IMR-90 (cell line): Measurements from ENCODE around the gene PON2. TPM values are rescaled to one million over a fixed set of nuclear protein-coding genes. Genes with fewer than 3 reads are reported as not detected.

Experiments used
- ATAC-seq: fragments of 200-7000 bp; cut with Tn5 transposase; 2 replicates; pipeline ENCODE4 v1.9.1; 2020; ENCODE audit warnings: low read depth, mild to moderate bottlenecking, moderate library complexity
- BruUV-seq: library from RNA; stranded (reverse); fragments of 400-500 nt; replicated peaks from 2 replicates; lab custom pipeline; 2021; lab: Mats Ljungman, UMichigan
- CTCF ChIA-PET: fragments of 300-600 bp; formaldehyde crosslinking; extraction: SDS; loops from one replicate; lab custom pipeline; 2021; ENCODE audit warnings: antibody characterized with exemption; lab: Yijun Ruan, JAX
- POLR2A ChIA-PET: fragments of 300-600 bp; sonication (Branson Sonifier 250); formaldehyde crosslinking; loops from one replicate; lab custom pipeline; 2022; ENCODE audit warnings: antibody characterized with exemption; ENCODE audit not compliant: unreplicated experiment; lab: Charles Lee
- DNase-seq: peaks from one replicate; pipeline ENCODE4 v3.0.0; 2013
- H2AFZ ChIP-seq: replicated peaks from 2 replicates; pipeline ENCODE3; 2013; ENCODE audit warnings: low read length, mild to moderate bottlenecking; ENCODE audit not compliant: poor library complexity
- H2AK5ac ChIP-seq: 2 replicates; pipeline ENCODE4 v1.6.1; 2013; ENCODE audit warnings: low read depth, low read length, inconsistent platforms
- H2AK9ac ChIP-seq: replicated peaks from 2 replicates; pipeline ENCODE3; 2013; ENCODE audit warnings: mild to moderate bottlenecking, low read depth, low read length, moderate library complexity; ENCODE audit not compliant: poor library complexity
- H2BK120ac ChIP-seq: 2 replicates; pipeline ENCODE4 v1.6.1; 2013; ENCODE audit warnings: low read depth, low read length, inconsistent platforms
- H2BK15ac ChIP-seq: 3 replicates; pipeline ENCODE4 v1.6.1; 2013; ENCODE audit warnings: low read depth, low read length, inconsistent platforms
- H2BK20ac ChIP-seq: 2 replicates; pipeline ENCODE4 v1.6.1; 2013; ENCODE audit warnings: low read depth, mild to moderate bottlenecking, inconsistent platforms, low read length, moderate library complexity
- H2BK5ac ChIP-seq: 2 replicates; pipeline ENCODE4 v1.6.1; 2013; ENCODE audit warnings: mild to moderate bottlenecking, low read depth, low read length, inconsistent platforms; ENCODE audit not compliant: poor library complexity, severe bottlenecking
- H3K14ac ChIP-seq: replicated peaks from 2 replicates; pipeline ENCODE4 v1.6.1; 2013; ENCODE audit warnings: low read depth, low read length, inconsistent platforms
- H3K18ac ChIP-seq: 2 replicates; pipeline ENCODE4 v1.6.1; 2013; ENCODE audit warnings: low read depth, low read length, control low read depth
- H3K23ac ChIP-seq: 2 replicates; pipeline ENCODE4 v1.6.1; 2013; ENCODE audit warnings: low read depth, low read length, inconsistent platforms
- H3K27ac ChIP-seq: 2 replicates; pipeline ENCODE4 v1.5.1; 2013; ENCODE audit warnings: mild to moderate bottlenecking, control low read depth, low read length; ENCODE audit not compliant: insufficient read depth
- H3K27me3 ChIP-seq: 2 replicates; pipeline ENCODE4 v1.6.1; 2013; ENCODE audit warnings: low read length; ENCODE audit not compliant: control insufficient read depth, insufficient read depth
- H3K36me3 ChIP-seq: 2 replicates; pipeline ENCODE4 v1.6.1; 2013; ENCODE audit warnings: low read length, mixed read lengths; ENCODE audit not compliant: control insufficient read depth, insufficient read depth
- H3K4ac ChIP-seq: 2 replicates; pipeline ENCODE4 v1.6.1; 2013; ENCODE audit warnings: low read depth, low read length, inconsistent platforms
- H3K4me1 ChIP-seq: 2 replicates; pipeline ENCODE4 v1.6.1; 2013; ENCODE audit warnings: low read length, mixed read lengths; ENCODE audit not compliant: control insufficient read depth, insufficient read depth
- H3K4me2 ChIP-seq: 2 replicates; pipeline ENCODE4 v1.6.1; 2013; ENCODE audit warnings: low read depth, mild to moderate bottlenecking, control low read depth, low read length, moderate library complexity
- H3K4me3 ChIP-seq: 2 replicates; pipeline ENCODE4 v1.5.1; 2013; ENCODE audit warnings: low read depth, mild to moderate bottlenecking, control low read depth, low read length, moderate library complexity; ENCODE audit not compliant: insufficient read depth
- H3K56ac ChIP-seq: 2 replicates; pipeline ENCODE4 v1.6.1; 2013; ENCODE audit warnings: low read length, inconsistent platforms; ENCODE audit not compliant: insufficient read depth; ENCODE audit errors: extremely low read depth
- H3K79me1 ChIP-seq, 2 experiments: 2 replicates each; pipeline ENCODE4 v1.6.1; 2013; ENCODE audit warnings: low read length in 2 of 2, inconsistent platforms in 1 of 2, low read depth in 1 of 2
- H3K9ac ChIP-seq: 2 replicates; pipeline ENCODE4 v1.6.1; 2013; ENCODE audit warnings: low read depth, low read length, control low read depth
- H3K9me1 ChIP-seq: 2 replicates; pipeline ENCODE4 v1.6.1; 2013; ENCODE audit warnings: low read length, inconsistent platforms; ENCODE audit not compliant: insufficient read depth
- H3K9me3 ChIP-seq: 2 replicates; pipeline ENCODE4 v1.6.1; 2013; ENCODE audit warnings: low read length; ENCODE audit not compliant: control insufficient read depth, insufficient read depth
- H4K20me1 ChIP-seq: 2 replicates; pipeline ENCODE4 v1.6.1; 2013; ENCODE audit warnings: low read length, inconsistent platforms; ENCODE audit not compliant: insufficient read depth
- H4K5ac ChIP-seq: 2 replicates; pipeline ENCODE4 v1.6.1; 2013; ENCODE audit warnings: mild to moderate bottlenecking, low read depth, low read length, control low read depth
- H4K8ac ChIP-seq, 2 experiments: 2 replicates each; pipeline ENCODE4 v1.6.1; 2013; ENCODE audit warnings: low read depth in 2 of 2, low read length in 2 of 2, control low read depth in 1 of 2, inconsistent platforms in 1 of 2
- H4K91ac ChIP-seq: 2 replicates; pipeline ENCODE4 v1.6.1; 2013; ENCODE audit warnings: low read depth, low read length, inconsistent platforms; ENCODE audit not compliant: insufficient read depth
- BHLHE40 ChIP-seq: fragments of 150-350 bp; IDR thresholded peaks from 2 replicates; pipeline ENCODE4 v1.6.1; 2016; ENCODE audit warnings: mild to moderate bottlenecking, low read depth, low read length
- CEBPB ChIP-seq: IDR thresholded peaks from 2 replicates; pipeline ENCODE4 v1.6.1; 2012; ENCODE audit warnings: low read depth, low read length, improper control_type of control experiment
- WGBS, 2 experiments: methylation state at CpG; one replicate each; pipeline versions ENCODE4 v1.1.5 to v1.1.7; 2013; ENCODE audit warnings: missing lambda C conversion rate in 2 of 2; ENCODE audit not compliant: insufficient read length in 1 of 2; ENCODE audit errors: extremely low coverage in 2 of 2; 5-methylcytosine and 5-hydroxymethylcytosine counted together
- dilution Hi-C: fragments of 300-500 bp; cut with HindIII; formaldehyde crosslinking; loops from one replicate; pipeline ENCODE4 v1.14.3; 2018; ENCODE audit warnings: low sequenced_read_pairs; ENCODE audit not compliant: unreplicated experiment
- in situ Hi-C: fragments of 300-500 bp; cut with MboI; formaldehyde crosslinking; loops from 3 replicates; pipeline ENCODE4 v1.14.3; 2019; ENCODE audit warnings: low sequenced_read_pairs, inconsistent platforms, mixed read lengths
- intact Hi-C: fragments of 100-400 bp; cut with micrococcal nuclease; formaldehyde crosslinking; loops from 2 replicates; pipeline ENCODE4 v1.10.0; 2022
- polyA plus RNA-seq, 3 experiments: library from polyadenylated mRNA; depleted of rRNA; stranded (reverse); fragments of >200 nt; gene quantifications; 2 replicates each; pipeline ENCODE4 v1.2.3, GENCODE V29; 2012; ENCODE audit warnings: low replicate concordance in 1 of 3
- total RNA-seq: library from RNA; depleted of rRNA; stranded (reverse); fragments of >200 nt; gene quantifications from 2 replicates; pipeline ENCODE4 v1.2.3, GENCODE V29; 2012

PON2 gene
- total and polyA plus RNA-seq, 2 of the 4 experiments (the other 2 are of a cell fraction), result 36.2 to 65.7 TPM

GRCh38 chr7:95368235-95368634 is 66.6 kb downstream of the PON2 start:
- no peaks in the 10 kb centered on the region for H4K20me1 ChIP-seq
- no peak overlapping the region for H2BK15ac ChIP-seq
- no TSS peak for BruUV-seq
- no peak overlapping the region for H2BK120ac ChIP-seq
- no peaks in the 10 kb centered on the region for H3K9me3 ChIP-seq
- no peaks in the 10 kb centered on the region for H3K36me3 ChIP-seq
- no peak overlapping the region for H3K56ac ChIP-seq
- no peaks in the 10 kb centered on the region for H3K4me1 ChIP-seq
- H3K4me3 ChIP-seq, result no peak overlapping the region
- ChIA-PET POLR2A (no interaction called here), CTCF (no interaction called here)
- no peak overlapping the region for H4K5ac ChIP-seq
- H3K27ac ChIP-seq, result no peak overlapping the region
- H3K23ac ChIP-seq, result no peak overlapping the region
- ATAC-seq, result no peak
- DNase-seq, result no peak
- in situ Hi-C loops (no loop called here), dilution Hi-C loops (no loop called here), intact Hi-C loops (no loop called here)
- no peak for TF ChIP-seq CEBPB
- TF ChIP-seq BHLHE40, result no peak
- H3K14ac ChIP-seq, result no peak overlapping the region
- no peak overlapping the region for H3K9ac ChIP-seq
- no peak overlapping the region for H2AK9ac ChIP-seq
- no peak overlapping the region for H2AFZ ChIP-seq
- H4K8ac ChIP-seq, result no peak overlapping the region
- no peaks in the 10 kb centered on the region for H3K9me1 ChIP-seq
- WGBS, 2 experiments, result no CpG with 5 or more reads among the region's 3 CpGs
- H2BK20ac ChIP-seq, result no peak overlapping the region
- H3K27me3 ChIP-seq, result no peaks in the 10 kb centered on the region
- H4K91ac ChIP-seq, result no peak overlapping the region
- no peak overlapping the region for H2BK5ac ChIP-seq
- H3K18ac ChIP-seq, result no peak overlapping the region
- H3K4me2 ChIP-seq, result no peak overlapping the region
- no peak overlapping the region for H3K4ac ChIP-seq
- no peak overlapping the region for H2AK5ac ChIP-seq
- H3K79me1 ChIP-seq, result no peaks in the 10 kb centered on the region
